ENCODE results near the gene BCKDK.
A peak's percentile ranks its signal among the peaks of the same experiment; 100 is the strongest.
"Not testable (repeated sequence)": the region's sequence is repeated elsewhere in the genome, so short reads cannot be mapped to it uniquely, and the experiment has no call there.

Gene BCKDK

GRCh38 chr16:31129568-31130335 lies 21.6 kb downstream of the BCKDK start:
- DNase-seq = no peak

- DNase-seq = no peak
Measured at GRCh38 chr16:31130336-31130891, 22.2 kb downstream of the BCKDK start.

- DNase-seq = no peak
Measured at GRCh38 chr16:31130899-31131298, 22.7 kb downstream of the BCKDK start.

GRCh38 chr16:31131416-31131815 lies 23.2 kb downstream of the BCKDK start:
- DNase-seq = no peak

- DNase-seq = no peak
Measured at GRCh38 chr16:31131841-31132271, 23.7 kb downstream of the BCKDK start.

- DNase-seq = no peak
Measured at GRCh38 chr16:31132303-31132979, 24.3 kb downstream of the BCKDK start.

GRCh38 chr16:31133046-31133501 lies 24.9 kb downstream of the BCKDK start:
- no peak for DNase-seq

GRCh38 chr16:31134091-31134571 lies 25.9 kb downstream of the BCKDK start:
- no peak for DNase-seq

- no peak for DNase-seq
Measured at GRCh38 chr16:31134625-31135534, 26.7 kb downstream of the BCKDK start.

- no peak for DNase-seq
Measured at GRCh38 chr16:31135535-31136286, 27.5 kb downstream of the BCKDK start, which contains the start of gene PRSS8. PRSS8 (minus strand) TSS chr16:31135727; CDS start chr16:31135498, 229 bp downstream.

GRCh38 chr16:31136287-31136662 lies 28.1 kb downstream of the BCKDK start:
- no peak for DNase-seq

GRCh38 chr16:31136822-31137499 lies 28.8 kb downstream of the BCKDK start:
- not testable (repeated sequence) for DNase-seq

- no peak for DNase-seq
Measured at GRCh38 chr16:31138621-31139578, 30.7 kb downstream of the BCKDK start.

GRCh38 chr16:31141071-31141469 lies 32.9 kb downstream of the BCKDK start:
- DNase-seq = not testable (repeated sequence)

GRCh38 chr16:31141489-31142108 lies 33.4 kb downstream of the BCKDK start:
- no peak for DNase-seq

GRCh38 chr16:31142109-31143010 lies 34.2 kb downstream of the BCKDK start:
- DNase-seq = peak; percentile 96

GRCh38 chr16:31143011-31143693 lies 35.0 kb downstream of the BCKDK start:
- no peak for DNase-seq

- DNase-seq = no peak
Measured at GRCh38 chr16:31143694-31144148, 35.5 kb downstream of the BCKDK start.

Data from NCI-H446 treated with DMSO at 0.1 percent for 48 hours (cell line).